Measurements from ENCODE around the gene IDH3B.

Gene IDH3B

DNA sequence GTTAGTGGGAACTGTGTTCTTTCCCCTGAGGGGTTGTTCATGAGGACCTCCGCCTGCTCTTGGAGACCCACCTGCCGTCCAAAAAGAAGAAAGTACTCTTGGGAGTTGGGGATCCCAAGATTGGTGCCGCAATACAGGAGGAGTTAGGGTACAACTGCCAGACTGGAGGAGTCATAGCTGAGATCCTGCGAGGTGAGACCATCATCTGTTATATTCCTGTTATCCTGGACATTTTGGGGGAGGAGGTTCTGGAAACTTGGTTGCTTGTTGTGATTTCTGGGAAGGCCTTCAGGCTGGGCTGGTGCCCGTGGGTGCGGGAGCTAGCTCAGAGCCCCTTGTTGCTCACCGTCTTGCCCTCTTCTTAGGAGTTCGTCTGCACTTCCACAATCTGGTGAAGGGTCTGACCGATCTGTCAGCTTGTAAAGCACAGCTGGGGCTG, 9.6 kb downstream of the IDH3B start:
- Histone ChIP-seq H3F3A (ENCODE audit: insufficient read depth, low read length) (peaks cover 80% of the 10 kb centered on the region), H3K27me3 (replicated peaks; ENCODE audit: insufficient read depth, low read length) (no peaks in the 10 kb centered on the region), H3K4me1 (ENCODE audit: low read length) (peaks cover 12% of the 10 kb centered on the region), H3K79me2 (ENCODE audit: low read length) (peaks cover 54% of the 10 kb centered on the region), H4K20me1 (ENCODE audit: insufficient read depth, low read length) (peaks cover 51% of the 10 kb centered on the region), H3K36me3 (replicated peaks; ENCODE audit: insufficient read depth, low read length) (peaks cover 36% of the 10 kb centered on the region), H3K4me2 (ENCODE audit: low read depth, low read length) (peak overlapping the region; percentile 76), H3K27ac (ENCODE audit: low read length) (peak overlapping the region; percentile 10; the same call in 1 of the 2 replicates), H3K4me3 (ENCODE audit: low read length) (peak overlapping the region; percentile 86), H3K9me2 (replicated peaks; ENCODE audit: insufficient read depth, low read length) (no peaks in the 10 kb centered on the region), H3K9ac (ENCODE audit: low read length) (peak overlapping the region; percentile 99; the same call in 1 of the 2 replicates), H3K9me3 (replicated peaks; ENCODE audit: insufficient read depth, low read length) (no peaks in the 10 kb centered on the region), H2AFZ (ENCODE audit: low read length) (no peak overlapping the region)
- TF ChIP-seq, protein P1, sequence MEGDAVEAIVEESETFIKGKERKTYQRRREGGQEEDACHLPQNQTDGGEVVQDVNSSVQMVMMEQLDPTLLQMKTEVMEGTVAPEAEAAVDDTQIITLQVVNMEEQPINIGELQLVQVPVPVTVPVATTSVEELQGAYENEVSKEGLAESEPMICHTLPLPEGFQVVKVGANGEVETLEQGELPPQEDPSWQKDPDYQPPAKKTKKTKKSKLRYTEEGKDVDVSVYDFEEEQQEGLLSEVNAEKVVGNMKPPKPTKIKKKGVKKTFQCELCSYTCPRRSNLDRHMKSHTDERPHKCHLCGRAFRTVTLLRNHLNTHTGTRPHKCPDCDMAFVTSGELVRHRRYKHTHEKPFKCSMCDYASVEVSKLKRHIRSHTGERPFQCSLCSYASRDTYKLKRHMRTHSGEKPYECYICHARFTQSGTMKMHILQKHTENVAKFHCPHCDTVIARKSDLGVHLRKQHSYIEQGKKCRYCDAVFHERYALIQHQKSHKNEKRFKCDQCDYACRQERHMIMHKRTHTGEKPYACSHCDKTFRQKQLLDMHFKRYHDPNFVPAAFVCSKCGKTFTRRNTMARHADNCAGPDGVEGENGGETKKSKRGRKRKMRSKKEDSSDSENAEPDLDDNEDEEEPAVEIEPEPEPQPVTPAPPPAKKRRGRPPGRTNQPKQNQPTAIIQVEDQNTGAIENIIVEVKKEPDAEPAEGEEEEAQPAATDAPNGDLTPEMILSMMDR (IDR thresholded peaks at IDR 0.05; ENCODE audit: low read length): no peak
- no peak for TF ChIP-seq EZH2phosphoT487 (IDR thresholded peaks at IDR 0.05; ENCODE audit: low read length)
- no peak for TF ChIP-seq EZH2 (optimal IDR thresholded peaks at IDR 0.05; ENCODE audit: low read depth, low read length)
- DNase-seq: no peak

DNA sequence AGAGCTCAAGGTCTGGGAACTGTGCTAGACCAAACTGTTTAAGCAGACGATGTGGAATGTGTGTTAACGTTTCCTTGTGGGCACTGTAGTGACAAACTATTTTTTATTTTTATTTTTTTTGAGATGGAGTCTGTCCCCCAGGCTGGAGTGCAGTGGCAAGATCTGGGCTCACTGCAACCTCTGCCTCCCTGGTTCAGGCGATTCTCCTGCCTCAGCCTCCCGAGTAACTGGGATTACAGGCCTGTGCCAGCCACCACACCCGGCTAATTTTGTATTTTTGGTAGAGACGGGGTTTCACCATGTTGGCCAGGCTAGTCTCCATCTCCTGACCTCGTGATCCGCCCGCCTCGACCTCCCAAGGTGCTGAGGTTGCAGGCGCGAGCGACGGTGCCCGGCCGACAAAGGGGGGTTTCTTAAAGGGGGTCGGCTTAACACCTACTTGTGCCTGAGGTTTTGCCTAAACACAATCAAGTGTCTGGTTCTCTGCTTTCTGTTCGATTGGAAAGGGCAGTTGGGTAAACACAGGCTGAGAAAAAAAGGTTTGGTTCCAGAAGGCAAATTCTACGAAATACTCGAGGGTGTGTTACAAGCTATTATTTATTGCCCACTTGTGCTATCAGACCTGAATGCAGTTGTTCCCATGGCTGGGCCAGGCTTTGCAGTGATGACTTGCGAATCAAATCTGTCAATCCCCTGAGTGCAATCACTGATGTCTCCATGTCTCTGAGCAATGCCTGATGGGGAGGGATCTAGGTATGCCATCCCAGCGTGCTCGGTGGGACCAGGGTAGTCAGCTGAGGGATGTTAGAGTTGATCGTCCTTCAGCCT, 10.2 kb downstream of the IDH3B start:
- Histone ChIP-seq H3F3A (ENCODE audit: insufficient read depth, low read length) (peaks cover 74% of the 10 kb centered on the region), H3K4me1 (ENCODE audit: low read length) (peaks cover 12% of the 10 kb centered on the region), H3K4me3 (ENCODE audit: low read length) (peak overlapping the region; percentile 86), H4K20me1 (ENCODE audit: insufficient read depth, low read length) (peaks cover 51% of the 10 kb centered on the region), H3K9me3 (replicated peaks; ENCODE audit: insufficient read depth, low read length) (no peaks in the 10 kb centered on the region), H3K4me2 (ENCODE audit: low read depth, low read length) (peak overlapping the region; percentile 76), H3K79me2 (ENCODE audit: low read length) (peaks cover 54% of the 10 kb centered on the region), H2AFZ (ENCODE audit: low read length) (no peak overlapping the region), H3K27me3 (replicated peaks; ENCODE audit: insufficient read depth, low read length) (no peaks in the 10 kb centered on the region), H3K27ac (ENCODE audit: low read length) (peak overlapping the region; percentile 64; the same call in 1 of the 2 replicates), H3K36me3 (replicated peaks; ENCODE audit: insufficient read depth, low read length) (peaks cover 36% of the 10 kb centered on the region), H3K9ac (ENCODE audit: low read length) (peak overlapping the region; percentile 99), H3K9me2 (replicated peaks; ENCODE audit: insufficient read depth, low read length) (no peaks in the 10 kb centered on the region)
- no peak for DNase-seq
- TF ChIP-seq EZH2 (optimal IDR thresholded peaks at IDR 0.05; ENCODE audit: low read depth, low read length) (no peak), EZH2phosphoT487 (IDR thresholded peaks at IDR 0.05; ENCODE audit: low read length) (no peak)
- TF ChIP-seq, protein P1 (IDR thresholded peaks at IDR 0.05; ENCODE audit: low read length): no peak

DNA sequence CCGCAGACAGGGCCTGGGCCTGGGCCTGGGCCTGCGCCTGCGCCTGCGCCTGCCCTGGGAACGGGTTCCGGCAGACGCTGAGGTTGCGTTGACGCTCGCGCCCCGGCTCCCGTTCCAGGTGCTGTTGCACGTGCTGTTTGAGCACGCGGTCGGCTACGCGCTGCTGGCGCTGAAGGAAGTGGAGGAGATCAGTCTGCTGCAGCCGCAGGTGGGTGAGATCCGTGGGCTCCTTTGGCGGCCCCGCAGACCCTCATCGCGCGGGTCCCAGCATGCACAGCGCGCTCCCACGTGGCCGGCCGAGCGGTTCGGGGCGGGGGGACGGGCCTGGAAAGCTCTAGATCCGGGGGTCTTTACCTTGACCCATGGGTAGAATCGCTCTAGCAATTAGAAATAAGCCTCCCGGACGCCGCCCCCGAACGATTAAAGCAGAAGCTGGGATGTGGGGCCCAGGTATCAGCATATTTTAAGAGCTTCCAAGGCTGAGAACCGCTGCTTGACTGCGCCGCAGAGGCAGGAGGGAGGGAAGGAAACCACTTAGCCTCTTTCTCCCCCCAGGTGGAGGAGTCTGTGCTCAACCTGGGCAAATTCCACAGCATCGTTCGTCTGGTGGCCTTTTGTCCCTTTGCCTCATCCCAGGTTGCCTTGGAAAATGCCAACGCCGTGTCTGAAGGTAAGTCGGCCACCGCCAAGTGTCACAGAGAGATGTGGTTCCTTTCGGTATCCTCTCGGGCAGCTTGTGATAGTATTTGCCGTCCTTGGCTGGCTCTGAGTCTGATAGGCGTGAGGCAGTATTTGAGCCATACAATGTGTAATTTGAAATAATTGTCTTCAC, 11.1 kb downstream of the IDH3B start:
- Histone ChIP-seq H3K36me3 (replicated peaks; ENCODE audit: insufficient read depth, low read length) (peaks cover 36% of the 10 kb centered on the region), H3K9ac (ENCODE audit: low read length) (peak overlapping the region; percentile 99), H4K20me1 (ENCODE audit: insufficient read depth, low read length) (peaks cover 46% of the 10 kb centered on the region), H3K27ac (ENCODE audit: low read length) (peak overlapping the region; percentile 64; the same call in 1 of the 2 replicates), H3K9me3 (replicated peaks; ENCODE audit: insufficient read depth, low read length) (no peaks in the 10 kb centered on the region), H3K4me1 (ENCODE audit: low read length) (peaks cover 12% of the 10 kb centered on the region), H3K79me2 (ENCODE audit: low read length) (peaks cover 54% of the 10 kb centered on the region), H3K9me2 (replicated peaks; ENCODE audit: insufficient read depth, low read length) (no peaks in the 10 kb centered on the region), H3F3A (ENCODE audit: insufficient read depth, low read length) (peaks cover 66% of the 10 kb centered on the region), H3K4me3 (ENCODE audit: low read length) (peak overlapping the region; percentile 86), H2AFZ (ENCODE audit: low read length) (peak overlapping the region; percentile 71), H3K27me3 (replicated peaks; ENCODE audit: insufficient read depth, low read length) (no peaks in the 10 kb centered on the region), H3K4me2 (ENCODE audit: low read depth, low read length) (peak overlapping the region; percentile 76)
- TF ChIP-seq EZH2phosphoT487 (IDR thresholded peaks at IDR 0.05; ENCODE audit: low read length) (no peak), EZH2 (optimal IDR thresholded peaks at IDR 0.05; ENCODE audit: low read depth, low read length) (no peak)
- TF ChIP-seq, protein P1 (IDR thresholded peaks at IDR 0.05; ENCODE audit: low read length): no peak
- DNase-seq: peak; percentile 36

Measured in MM.1S (cell line).